Glutamatergic neuron (in vitro differentiated cells): ENCODE measurements around the gene PRKAR1B. TPM values are rescaled to one million over a fixed set of nuclear protein-coding genes. Genes with fewer than 3 reads are reported as not detected.

ENCODE experiments used
- DNase-seq: peaks from one replicate; pipeline ENCODE4 v3.0.0; 2022
- H3K27ac Mint-ChIP-seq: one replicate; pipeline ENCODE4 v1.8.0; 2020; ENCODE audit warnings: mild to moderate bottlenecking, mixed read lengths, inconsistent platforms; ENCODE audit not compliant: unreplicated experiment
- H3K27me3 Mint-ChIP-seq: one replicate; pipeline ENCODE4 v1.8.0; 2020; ENCODE audit warnings: mild to moderate bottlenecking, moderate library complexity, mixed read lengths, inconsistent platforms; ENCODE audit not compliant: unreplicated experiment
- H3K36me3 Mint-ChIP-seq: one replicate; pipeline ENCODE4 v1.8.0; 2020; ENCODE audit warnings: mild to moderate bottlenecking, mixed read lengths, inconsistent platforms; ENCODE audit not compliant: unreplicated experiment
- H3K4me1 Mint-ChIP-seq: one replicate; pipeline ENCODE4 v1.8.0; 2020; ENCODE audit warnings: mild to moderate bottlenecking, low read depth, mixed read lengths, inconsistent platforms; ENCODE audit not compliant: unreplicated experiment
- H3K4me3 Mint-ChIP-seq: one replicate; pipeline ENCODE4 v1.8.0; 2020; ENCODE audit warnings: mild to moderate bottlenecking, mixed read lengths, inconsistent platforms; ENCODE audit not compliant: unreplicated experiment
- H3K9me3 Mint-ChIP-seq: one replicate; pipeline ENCODE4 v1.8.0; 2020; ENCODE audit warnings: mild to moderate bottlenecking, moderate library complexity, mixed read lengths, inconsistent platforms; ENCODE audit not compliant: unreplicated experiment
- total RNA-seq: library from RNA; stranded (reverse); fragmentation: NEBNext Ultra II Directional; extraction: Animal tissue kit (Norgen Biotek cat#: 25700); gene quantifications from one replicate; pipeline ENCODE4 v1.2.1, GENCODE V29; 2021; ENCODE audit not compliant: unreplicated experiment
- TF ChIP-seq, protein P1 (sequence below): fragments of 200-600 bp; sonication (generic); IDR thresholded peaks from one replicate; pipeline ENCODE4 v1.5.0; 2021; ENCODE audit not compliant: partially characterized antibody, unreplicated experiment

Gene PRKAR1B
- total RNA-seq, 1 donor from 2014 or later = 12.8 TPM

DNA sequence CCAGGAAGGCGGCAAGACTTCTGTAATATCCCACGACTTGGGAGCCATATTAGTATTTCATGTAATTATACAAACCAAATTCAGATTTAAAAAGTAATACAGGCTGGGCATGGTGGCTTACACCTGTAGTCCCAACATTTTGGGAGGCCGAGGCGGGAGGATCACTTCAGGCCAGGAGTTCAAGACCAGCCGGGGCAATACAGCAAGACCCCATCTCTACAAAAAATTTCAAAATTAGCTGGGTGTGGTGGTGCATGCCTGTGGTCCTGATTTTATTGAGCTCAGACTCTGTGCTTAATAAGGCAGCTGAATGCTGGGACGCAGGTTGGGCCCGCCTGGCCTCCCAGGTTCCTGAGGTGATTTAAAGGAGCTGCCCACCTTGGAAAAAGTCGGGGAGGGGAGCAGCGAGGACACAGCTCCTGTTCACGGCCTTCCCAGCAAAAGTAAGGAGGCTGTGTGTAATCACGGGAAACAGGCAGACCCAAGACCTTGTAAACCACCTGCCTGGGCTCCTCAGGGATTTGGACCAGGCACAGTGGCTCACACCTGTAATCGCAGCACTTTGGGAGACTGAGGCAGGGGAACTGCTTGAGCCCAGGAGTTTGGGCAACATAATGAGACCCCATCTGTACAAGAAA, 93.6 kb downstream of the PRKAR1B start:
- no peak overlapping the region for H3K4me3 Mint-ChIP-seq
- DNase-seq = no peak

DNA sequence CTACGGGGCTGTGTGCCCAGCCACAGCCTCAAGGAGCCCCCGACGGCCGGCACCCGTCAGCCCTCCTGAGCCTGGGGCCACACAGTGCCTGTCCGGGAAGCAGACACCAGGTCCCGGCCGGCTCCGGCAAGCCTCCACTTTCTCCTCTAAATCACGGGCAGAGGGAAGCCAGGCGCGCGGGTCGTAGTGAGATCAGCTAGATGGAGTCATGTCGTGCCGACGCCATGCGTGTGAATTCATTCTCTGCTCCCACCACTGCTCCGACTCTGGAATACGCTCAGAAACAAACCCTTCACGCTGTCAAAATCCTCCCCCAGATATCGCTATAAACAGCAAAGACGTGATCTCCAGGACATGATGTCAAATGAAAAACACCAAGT, 94.3 kb downstream of the PRKAR1B start:
- H3K4me3 Mint-ChIP-seq = no peak overlapping the region
- no peaks in the 10 kb centered on the region for H3K4me1 Mint-ChIP-seq
- no peaks in the 10 kb centered on the region for H3K36me3 Mint-ChIP-seq
- no peak overlapping the region for H3K27ac Mint-ChIP-seq
- no peak for DNase-seq
- TF ChIP-seq, protein P1, sequence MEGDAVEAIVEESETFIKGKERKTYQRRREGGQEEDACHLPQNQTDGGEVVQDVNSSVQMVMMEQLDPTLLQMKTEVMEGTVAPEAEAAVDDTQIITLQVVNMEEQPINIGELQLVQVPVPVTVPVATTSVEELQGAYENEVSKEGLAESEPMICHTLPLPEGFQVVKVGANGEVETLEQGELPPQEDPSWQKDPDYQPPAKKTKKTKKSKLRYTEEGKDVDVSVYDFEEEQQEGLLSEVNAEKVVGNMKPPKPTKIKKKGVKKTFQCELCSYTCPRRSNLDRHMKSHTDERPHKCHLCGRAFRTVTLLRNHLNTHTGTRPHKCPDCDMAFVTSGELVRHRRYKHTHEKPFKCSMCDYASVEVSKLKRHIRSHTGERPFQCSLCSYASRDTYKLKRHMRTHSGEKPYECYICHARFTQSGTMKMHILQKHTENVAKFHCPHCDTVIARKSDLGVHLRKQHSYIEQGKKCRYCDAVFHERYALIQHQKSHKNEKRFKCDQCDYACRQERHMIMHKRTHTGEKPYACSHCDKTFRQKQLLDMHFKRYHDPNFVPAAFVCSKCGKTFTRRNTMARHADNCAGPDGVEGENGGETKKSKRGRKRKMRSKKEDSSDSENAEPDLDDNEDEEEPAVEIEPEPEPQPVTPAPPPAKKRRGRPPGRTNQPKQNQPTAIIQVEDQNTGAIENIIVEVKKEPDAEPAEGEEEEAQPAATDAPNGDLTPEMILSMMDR = no peak
- peaks cover 1% of the 10 kb centered on the region for H3K27me3 Mint-ChIP-seq
- H3K9me3 Mint-ChIP-seq = peaks cover 2% of the 10 kb centered on the region

More for the DNA sequence above, 93.6 kb downstream of the PRKAR1B start:
- TF ChIP-seq, protein P1 = no peak
- Mint-ChIP-seq H3K27me3 (no peaks in the 10 kb centered on the region), H3K4me1 (no peaks in the 10 kb centered on the region), H3K36me3 (no peaks in the 10 kb centered on the region), H3K27ac (no peak overlapping the region), H3K9me3 (peaks cover 2% of the 10 kb centered on the region)

DNA sequence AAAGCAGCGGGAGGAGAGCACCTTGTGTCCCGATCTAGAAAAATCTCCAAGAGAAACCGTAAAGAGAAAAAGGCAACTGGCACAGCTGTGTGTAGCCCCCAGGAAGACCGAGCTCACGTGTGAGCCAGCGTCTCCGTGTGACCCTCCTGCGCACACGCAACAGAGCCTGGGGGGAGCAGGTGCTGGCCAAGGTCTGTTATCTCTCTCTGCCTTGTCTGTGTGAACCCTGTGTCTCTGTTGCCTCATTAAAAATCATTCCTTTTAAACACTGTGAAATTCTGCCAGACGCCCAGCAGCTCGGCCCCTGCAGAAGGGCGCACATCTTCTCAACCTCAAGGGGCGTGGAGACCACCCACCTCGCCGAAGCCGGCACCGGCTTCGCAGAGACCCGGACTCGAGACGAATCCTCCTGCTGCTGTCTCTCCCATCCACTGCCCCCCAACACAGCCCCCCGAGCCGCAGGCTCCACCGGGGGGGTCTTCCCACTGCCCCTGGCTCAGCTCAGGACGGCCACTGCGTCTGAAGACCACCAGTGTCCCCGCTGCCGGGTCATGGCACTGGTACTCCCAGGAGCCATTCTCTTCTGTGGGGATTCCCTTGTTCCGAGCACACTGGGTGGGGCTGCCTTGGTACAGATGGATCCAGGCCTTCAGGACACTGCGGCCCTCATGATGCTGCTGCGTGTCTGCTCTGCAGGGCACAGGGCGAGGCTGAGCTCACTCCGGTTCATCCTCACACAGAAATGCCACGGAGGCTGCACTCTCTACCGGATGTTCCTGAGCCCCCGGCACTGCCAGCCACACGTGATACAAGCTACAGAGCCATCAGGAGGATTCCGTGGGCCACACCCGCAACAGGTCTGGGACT, 94.9 kb downstream of the PRKAR1B start:
- no peak for DNase-seq
- Mint-ChIP-seq H3K4me1 (no peaks in the 10 kb centered on the region), H3K4me3 (no peak overlapping the region), H3K9me3 (peaks cover 2% of the 10 kb centered on the region), H3K27ac (no peak overlapping the region), H3K27me3 (peaks cover 1% of the 10 kb centered on the region), H3K36me3 (no peaks in the 10 kb centered on the region)
- TF ChIP-seq, protein P1 = no peak

DNA sequence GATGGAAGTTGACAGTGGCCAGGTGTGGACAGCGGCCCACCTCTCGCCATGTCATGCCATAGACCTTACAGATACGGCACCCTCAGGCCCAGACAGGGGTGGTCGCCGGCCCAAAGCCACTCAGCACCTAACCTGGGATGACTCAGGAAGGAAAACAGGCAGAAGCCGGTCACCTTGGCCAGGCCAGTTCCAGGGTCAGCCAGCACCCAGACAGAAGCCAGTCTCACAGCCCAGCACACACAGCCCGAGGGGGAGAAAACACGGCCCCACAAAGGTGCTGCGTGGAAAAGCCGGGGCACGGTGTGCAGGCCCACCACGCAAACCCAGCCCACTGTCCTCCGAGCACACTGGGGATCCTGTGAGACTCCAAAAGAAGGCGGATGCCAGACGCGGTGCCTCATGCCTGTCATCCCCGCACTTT, 95.8 kb downstream of the PRKAR1B start:
- TF ChIP-seq, protein P1 = no peak
- no peak overlapping the region for H3K4me3 Mint-ChIP-seq
- no peaks in the 10 kb centered on the region for H3K4me1 Mint-ChIP-seq
- peaks cover 2% of the 10 kb centered on the region for H3K9me3 Mint-ChIP-seq
- no peak overlapping the region for H3K27ac Mint-ChIP-seq
- no peaks in the 10 kb centered on the region for H3K36me3 Mint-ChIP-seq
- no peak for DNase-seq
- H3K27me3 Mint-ChIP-seq = peaks cover 1% of the 10 kb centered on the region

DNA sequence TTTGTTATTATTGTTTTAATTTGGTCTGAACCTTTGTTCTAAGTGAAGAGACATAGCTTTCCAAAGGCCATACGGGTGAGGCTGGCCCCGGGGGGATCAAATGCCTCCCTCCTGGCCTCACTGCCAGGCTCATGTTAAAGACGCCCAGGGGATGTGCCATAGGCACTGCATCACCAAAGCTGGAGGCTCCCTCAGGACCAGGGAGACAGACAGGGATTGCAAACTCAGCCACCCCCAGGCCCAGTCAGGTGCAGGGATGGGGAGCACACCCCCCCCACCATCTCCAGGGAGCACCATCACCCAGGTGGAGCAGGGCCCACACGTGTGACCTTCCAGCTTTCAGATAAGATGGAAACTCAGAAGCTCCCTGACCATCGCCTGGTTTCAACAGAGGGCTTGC, 96.5 kb downstream of the PRKAR1B start:
- Mint-ChIP-seq H3K36me3 (no peaks in the 10 kb centered on the region), H3K4me1 (no peaks in the 10 kb centered on the region), H3K9me3 (peaks cover 4% of the 10 kb centered on the region), H3K27ac (no peak overlapping the region), H3K4me3 (no peak overlapping the region), H3K27me3 (peaks cover 1% of the 10 kb centered on the region)
- TF ChIP-seq, protein P1 = no peak
- no peak for DNase-seq
